Tibial nerve (tissue), 4 donors: Measurements from ENCODE around the gene PNLDC1. TPM values are rescaled to one million over a fixed set of nuclear protein-coding genes. Genes with fewer than 3 reads are reported as not detected.

Experiments
- DNase-seq, 2 donors: peaks; one replicate each; pipeline ENCODE4 v3.0.0-alpha.2; 2019; ENCODE audit warnings: low spot score in 2 of 2
- H3K27ac ChIP-seq, 4 donors: fragments of 200-600 bp; sonication (generic) in 3 of 4; one replicate each; pipeline ENCODE4 v1.5.1; 2017 to 2019; ENCODE audit warnings: mild to moderate bottlenecking in 1 of 4
- H3K27me3 ChIP-seq, 2 donors: fragments of 200-600 bp; sonication (generic) in 1 of 2; one replicate each; pipeline versions ENCODE4 v1.5.1 to v1.6.0; 2017 to 2019
- H3K36me3 ChIP-seq, 3 donors: fragments of 200-600 bp; sonication (generic); one replicate each; pipeline ENCODE4 v1.5.1; 2018 to 2019
- H3K4me1 ChIP-seq, 4 donors: fragments of 200-600 bp; sonication (generic) in 3 of 4; one replicate each; pipeline ENCODE4 v1.5.1; 2017 to 2019
- H3K4me3 ChIP-seq, 4 donors: fragments of 200-600 bp; sonication (generic) in 3 of 4; one replicate each; pipeline ENCODE4 v1.5.1; 2017 to 2019; ENCODE audit warnings: mild to moderate bottlenecking in 1 of 4, moderate library complexity in 1 of 4
- H3K9me3 ChIP-seq, 4 donors: fragments of 200-600 bp; sonication (generic) in 3 of 4; one replicate each; pipeline ENCODE4 v1.5.1; 2017 to 2019
- EP300 ChIP-seq, 2 donors: sonication (generic); formaldehyde crosslinking; IDR thresholded peaks; one replicate each; pipeline ENCODE4 v1.6.1; 2017; ENCODE audit warnings: antibody characterized with exemption in 2 of 2, mild to moderate bottlenecking in 1 of 2
- POLR2A ChIP-seq, 2 donors: fragments of 450-650 bp; IDR thresholded peaks; one replicate each; pipeline ENCODE4 v1.6.1; 2017; ENCODE audit warnings: antibody characterized with exemption in 2 of 2, mild to moderate bottlenecking in 2 of 2, moderate library complexity in 2 of 2
- WGBS, 2 donors: methylation state at CpG; one replicate each; pipeline ENCODE4 v1.1.5; 2018; 5-methylcytosine and 5-hydroxymethylcytosine counted together
- total RNA-seq, 4 donors: library from RNA; depleted of rRNA; stranded (reverse); fragments of >200 nt; gene quantifications; one replicate each; pipeline ENCODE4 v1.1.0, GENCODE V29; 2016
- TF ChIP-seq, protein P1 (sequence below), 5 experiments: fragments of 200-600 bp in 3 of 5; fragments of 450-650 bp in 2 of 5; sonication (generic) in 3 of 5; IDR thresholded peaks; one replicate each; pipeline ENCODE4 v1.5.1; 2016 to 2019; ENCODE audit warnings: antibody characterized with exemption in 5 of 5, mild to moderate bottlenecking in 3 of 5, moderate library complexity in 2 of 5

Gene PNLDC1
- total RNA-seq, 4 donors from 2014 or later = 1.1 TPM; not detected in 3

DNA sequence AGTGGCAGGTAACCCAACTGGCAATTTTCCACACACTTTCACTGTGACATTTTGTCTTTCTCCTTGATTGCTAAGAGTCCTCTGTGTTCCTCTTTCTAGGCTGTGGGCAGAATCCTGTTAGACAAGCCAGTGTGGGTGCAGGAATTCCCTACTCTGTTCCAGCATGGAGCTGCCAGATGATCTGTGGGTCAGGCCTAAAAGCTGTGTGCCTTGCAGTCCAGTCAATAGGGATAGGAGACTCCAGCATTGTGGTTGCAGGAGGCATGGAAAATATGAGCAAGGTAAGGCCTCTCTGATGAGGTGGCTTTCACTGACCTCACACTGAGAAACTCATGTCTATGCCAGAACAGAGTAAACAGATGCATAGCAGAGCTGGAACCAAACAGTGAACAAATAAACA lies 33.2 kb upstream of the PNLDC1 start:
- H3K36me3 ChIP-seq = peaks cover 0 to 64% (median 0%) of the 10 kb centered on the region in 3 donors
- DNase-seq = no peak
- H3K27ac ChIP-seq = peak overlapping the region in 1 of 4 donors; percentile 20
- TF ChIP-seq, protein P1, sequence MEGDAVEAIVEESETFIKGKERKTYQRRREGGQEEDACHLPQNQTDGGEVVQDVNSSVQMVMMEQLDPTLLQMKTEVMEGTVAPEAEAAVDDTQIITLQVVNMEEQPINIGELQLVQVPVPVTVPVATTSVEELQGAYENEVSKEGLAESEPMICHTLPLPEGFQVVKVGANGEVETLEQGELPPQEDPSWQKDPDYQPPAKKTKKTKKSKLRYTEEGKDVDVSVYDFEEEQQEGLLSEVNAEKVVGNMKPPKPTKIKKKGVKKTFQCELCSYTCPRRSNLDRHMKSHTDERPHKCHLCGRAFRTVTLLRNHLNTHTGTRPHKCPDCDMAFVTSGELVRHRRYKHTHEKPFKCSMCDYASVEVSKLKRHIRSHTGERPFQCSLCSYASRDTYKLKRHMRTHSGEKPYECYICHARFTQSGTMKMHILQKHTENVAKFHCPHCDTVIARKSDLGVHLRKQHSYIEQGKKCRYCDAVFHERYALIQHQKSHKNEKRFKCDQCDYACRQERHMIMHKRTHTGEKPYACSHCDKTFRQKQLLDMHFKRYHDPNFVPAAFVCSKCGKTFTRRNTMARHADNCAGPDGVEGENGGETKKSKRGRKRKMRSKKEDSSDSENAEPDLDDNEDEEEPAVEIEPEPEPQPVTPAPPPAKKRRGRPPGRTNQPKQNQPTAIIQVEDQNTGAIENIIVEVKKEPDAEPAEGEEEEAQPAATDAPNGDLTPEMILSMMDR (IDR thresholded peaks at IDR 0.05) = no peak
- TF ChIP-seq EP300 (IDR thresholded peaks at IDR 0.05) = no peak
- TF ChIP-seq POLR2A (IDR thresholded peaks at IDR 0.05) = no peak
- H3K9me3 ChIP-seq = no peaks in the 10 kb centered on the region
- no peak overlapping the region for H3K4me3 ChIP-seq
- H3K27me3 ChIP-seq = no peaks in the 10 kb centered on the region
- H3K4me1 ChIP-seq = peaks cover 0 to 10% (median 8%) of the 10 kb centered on the region in 4 donors

DNA sequence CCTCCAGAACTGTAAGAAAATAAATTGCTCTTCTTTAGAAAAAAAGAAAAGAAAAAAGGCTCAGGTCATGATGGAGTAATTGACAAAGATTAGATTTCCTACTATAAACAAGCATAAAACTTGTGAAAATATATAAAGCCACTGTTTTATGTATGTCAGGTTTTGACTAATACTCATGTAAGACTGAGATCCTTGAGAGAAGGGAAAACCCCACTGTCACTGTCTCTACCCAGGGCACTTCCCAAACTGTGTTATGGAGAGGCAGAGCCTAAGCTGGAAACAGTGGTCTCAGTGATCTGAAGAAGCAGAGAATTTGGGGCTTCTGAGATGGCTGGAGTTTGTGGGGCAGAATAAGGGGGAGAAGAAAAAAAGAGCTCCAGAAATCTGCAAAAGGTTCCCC lies 30.6 kb upstream of the PNLDC1 start:
- no peak for DNase-seq
- H3K4me3 ChIP-seq = no peak overlapping the region

DNA sequence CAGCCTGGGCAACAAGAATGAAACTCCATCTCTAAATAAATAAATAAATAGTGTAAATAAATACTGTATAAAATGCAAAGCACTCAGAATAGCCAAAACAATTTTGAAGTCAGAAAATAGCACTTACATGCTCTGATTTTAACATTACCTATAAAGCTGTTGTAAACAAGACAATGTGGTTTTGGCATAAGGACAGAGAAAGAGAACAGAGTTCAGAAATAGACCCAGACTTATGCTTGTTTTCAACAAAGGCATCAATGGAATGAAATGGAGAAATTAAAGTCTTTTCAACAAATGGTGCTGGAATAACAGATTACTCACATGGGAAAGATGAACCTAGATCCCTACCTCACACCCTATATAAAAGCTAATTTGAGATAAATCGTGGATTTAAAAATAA lies 27.9 kb upstream of the PNLDC1 start:
- H3K9me3 ChIP-seq = no peaks in the 10 kb centered on the region
- H3K27me3 ChIP-seq = no peaks in the 10 kb centered on the region
- H3K4me3 ChIP-seq = no peak overlapping the region
- no peak for DNase-seq
- 0 to 51% methylated on average over 1 of the region's 1 CpG for WGBS, 2 donors
- no peaks in the 10 kb centered on the region for H3K4me1 ChIP-seq
- TF ChIP-seq POLR2A (IDR thresholded peaks at IDR 0.05) (no peak), EP300 (IDR thresholded peaks at IDR 0.05) (no peak)
- TF ChIP-seq, protein P1 (IDR thresholded peaks at IDR 0.05) = no peak
- peaks cover 0 to 96% (median 4%) of the 10 kb centered on the region in 3 donors for H3K36me3 ChIP-seq
- no peak overlapping the region for H3K27ac ChIP-seq

More for the DNA sequence above, 30.6 kb upstream of the PNLDC1 start:
- H3K27ac ChIP-seq = no peak overlapping the region
- TF ChIP-seq POLR2A (IDR thresholded peaks at IDR 0.05) (no peak), EP300 (IDR thresholded peaks at IDR 0.05) (no peak)
- TF ChIP-seq, protein P1 (IDR thresholded peaks at IDR 0.05) = no peak
- peaks cover 0 to 80% (median 0%) of the 10 kb centered on the region in 3 donors for H3K36me3 ChIP-seq
- H3K27me3 ChIP-seq = no peaks in the 10 kb centered on the region
- no peaks in the 10 kb centered on the region for H3K9me3 ChIP-seq
- H3K4me1 ChIP-seq = no peaks in the 10 kb centered on the region

DNA sequence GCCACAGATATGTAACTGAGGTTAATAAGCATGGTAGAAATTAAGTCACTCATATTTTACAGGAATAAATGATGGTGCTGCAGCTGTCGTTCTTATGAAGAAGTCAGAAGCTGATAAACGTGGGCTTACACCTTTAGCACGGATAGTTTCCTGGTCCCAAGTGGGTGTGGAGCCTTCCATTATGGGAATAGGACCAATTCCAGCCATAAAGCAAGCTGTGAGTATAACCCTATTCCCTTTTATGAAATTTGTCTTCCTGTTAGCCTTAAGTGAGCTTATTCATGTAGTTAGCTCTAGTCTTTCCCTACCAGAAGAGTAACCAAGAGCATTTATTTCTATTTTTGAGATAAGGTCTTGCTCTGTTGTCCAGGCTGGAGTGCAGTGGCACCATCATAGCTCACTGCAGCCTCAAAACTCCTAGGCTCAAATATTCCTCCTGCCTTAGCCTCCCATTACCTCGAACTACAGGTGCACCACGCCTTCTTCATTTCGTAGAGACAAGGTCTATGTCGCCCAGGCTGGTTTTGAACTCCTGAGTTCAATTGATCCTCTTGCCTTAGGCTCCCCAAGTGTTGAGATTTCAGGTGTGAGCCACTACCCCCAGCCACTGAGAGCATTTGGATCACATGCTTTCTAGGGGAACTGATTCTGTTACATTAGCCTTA lies 22.7 kb upstream of the PNLDC1 start:
- Histone ChIP-seq H3K36me3 (peaks cover 3 to 97% (median 24%) of the 10 kb centered on the region in 3 donors), H3K9me3 (no peaks in the 10 kb centered on the region)

DNA sequence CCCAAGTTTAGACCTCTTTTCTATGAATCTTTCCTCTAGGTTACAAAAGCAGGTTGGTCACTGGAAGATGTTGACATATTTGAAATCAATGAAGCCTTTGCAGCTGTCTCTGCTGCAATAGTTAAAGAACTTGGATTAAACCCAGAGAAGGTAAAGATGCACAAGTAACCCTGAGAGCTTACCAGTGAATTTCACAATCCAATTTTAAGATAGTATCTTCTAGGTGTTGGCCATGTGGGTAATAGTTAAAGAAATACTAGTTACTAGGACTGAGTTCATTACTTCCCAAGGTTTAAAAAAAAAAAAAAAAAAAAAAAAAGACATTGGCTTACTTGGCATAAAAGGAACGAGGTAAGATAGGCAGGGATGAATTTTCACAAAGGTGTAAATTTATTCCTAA lies 21.9 kb upstream of the PNLDC1 start:
- H3K9me3 ChIP-seq = no peaks in the 10 kb centered on the region
- H3K36me3 ChIP-seq = peaks cover 3 to 97% (median 25%) of the 10 kb centered on the region in 3 donors
- TF ChIP-seq, protein P1 (IDR thresholded peaks at IDR 0.05) = no peak
- no peak for TF ChIP-seq EP300 (IDR thresholded peaks at IDR 0.05)
- no peak for TF ChIP-seq POLR2A (IDR thresholded peaks at IDR 0.05)
- no peaks in the 10 kb centered on the region for H3K4me1 ChIP-seq
- H3K27me3 ChIP-seq = no peaks in the 10 kb centered on the region
- 68 to 90% methylated on average over 1 of the region's 1 CpG for WGBS, 2 donors
- no peak for DNase-seq
- no peak overlapping the region for H3K4me3 ChIP-seq
- no peak overlapping the region for H3K27ac ChIP-seq

More for the DNA sequence above, 22.7 kb upstream of the PNLDC1 start:
- DNase-seq = no peak
- WGBS, 2 donors = 76 to 87% methylated on average over 7 of the region's 7 CpGs
- Histone ChIP-seq H3K27ac (no peak overlapping the region), H3K4me1 (no peaks in the 10 kb centered on the region), H3K27me3 (no peaks in the 10 kb centered on the region), H3K4me3 (no peak overlapping the region)
- no peak for TF ChIP-seq POLR2A (IDR thresholded peaks at IDR 0.05)
- TF ChIP-seq, protein P1 (IDR thresholded peaks at IDR 0.05) = no peak
- no peak for TF ChIP-seq EP300 (IDR thresholded peaks at IDR 0.05)
